Measurements from ENCODE around the gene PRR33.
A peak's percentile ranks its signal among the peaks of the same experiment; 100 is the strongest.

The PRR33 gene

DNA sequence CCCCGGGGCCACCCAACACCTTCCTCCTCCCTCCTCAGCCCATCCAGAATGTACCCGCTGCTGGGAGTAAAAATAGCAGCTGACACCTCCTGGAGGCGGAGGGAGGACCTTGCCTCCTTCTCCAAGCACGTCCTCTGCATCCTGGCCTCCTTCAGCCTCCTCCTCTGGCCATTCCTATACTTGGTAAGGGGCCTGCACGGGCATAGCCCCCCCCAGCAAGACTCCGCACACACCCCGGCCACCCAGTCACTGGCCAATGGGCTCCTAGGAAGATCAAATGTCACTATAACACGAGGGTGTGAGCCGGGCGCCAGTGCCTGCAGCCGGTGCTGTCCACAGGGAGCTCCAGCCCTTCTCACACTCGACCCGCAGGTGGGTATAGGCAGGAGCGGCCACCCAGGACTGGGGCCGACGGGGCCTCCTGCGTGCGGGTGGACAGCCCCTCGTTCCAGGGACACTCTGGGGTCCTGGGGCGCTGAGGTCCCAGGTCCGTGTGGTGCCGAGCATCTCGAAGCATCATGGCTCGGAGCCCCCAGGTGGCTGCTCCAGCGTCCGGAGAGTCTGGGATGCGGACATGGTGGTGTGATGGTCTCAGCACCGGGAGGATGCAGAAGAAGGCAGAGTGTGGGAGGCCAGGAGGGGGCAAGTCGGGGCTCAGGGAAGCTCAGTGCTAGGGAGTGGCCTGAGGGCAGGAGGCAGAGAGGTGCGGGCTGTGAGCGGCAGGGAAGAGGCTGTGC, 27.9 kb upstream of the PRR33 start, which contains the start of gene TNNT3:
TSS of gene TNNT3 (plus strand) at position 313 of the 737 bp plus-strand sequence. CDS start 3,172 bp downstream, outside the sequence.
- TF ChIP-seq, protein P1, sequence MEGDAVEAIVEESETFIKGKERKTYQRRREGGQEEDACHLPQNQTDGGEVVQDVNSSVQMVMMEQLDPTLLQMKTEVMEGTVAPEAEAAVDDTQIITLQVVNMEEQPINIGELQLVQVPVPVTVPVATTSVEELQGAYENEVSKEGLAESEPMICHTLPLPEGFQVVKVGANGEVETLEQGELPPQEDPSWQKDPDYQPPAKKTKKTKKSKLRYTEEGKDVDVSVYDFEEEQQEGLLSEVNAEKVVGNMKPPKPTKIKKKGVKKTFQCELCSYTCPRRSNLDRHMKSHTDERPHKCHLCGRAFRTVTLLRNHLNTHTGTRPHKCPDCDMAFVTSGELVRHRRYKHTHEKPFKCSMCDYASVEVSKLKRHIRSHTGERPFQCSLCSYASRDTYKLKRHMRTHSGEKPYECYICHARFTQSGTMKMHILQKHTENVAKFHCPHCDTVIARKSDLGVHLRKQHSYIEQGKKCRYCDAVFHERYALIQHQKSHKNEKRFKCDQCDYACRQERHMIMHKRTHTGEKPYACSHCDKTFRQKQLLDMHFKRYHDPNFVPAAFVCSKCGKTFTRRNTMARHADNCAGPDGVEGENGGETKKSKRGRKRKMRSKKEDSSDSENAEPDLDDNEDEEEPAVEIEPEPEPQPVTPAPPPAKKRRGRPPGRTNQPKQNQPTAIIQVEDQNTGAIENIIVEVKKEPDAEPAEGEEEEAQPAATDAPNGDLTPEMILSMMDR (IDR thresholded peaks at IDR 0.05; ENCODE audit: control insufficient read depth, insufficient read depth, low read depth, low read length, missing control alignments), result no peak
- no peak for DNase-seq (ENCODE audit: low read depth)
- no peak within 1 kb of the TSS for H3K4me3 ChIP-seq (ENCODE audit: control insufficient read depth, low read depth, low read length)

DNA sequence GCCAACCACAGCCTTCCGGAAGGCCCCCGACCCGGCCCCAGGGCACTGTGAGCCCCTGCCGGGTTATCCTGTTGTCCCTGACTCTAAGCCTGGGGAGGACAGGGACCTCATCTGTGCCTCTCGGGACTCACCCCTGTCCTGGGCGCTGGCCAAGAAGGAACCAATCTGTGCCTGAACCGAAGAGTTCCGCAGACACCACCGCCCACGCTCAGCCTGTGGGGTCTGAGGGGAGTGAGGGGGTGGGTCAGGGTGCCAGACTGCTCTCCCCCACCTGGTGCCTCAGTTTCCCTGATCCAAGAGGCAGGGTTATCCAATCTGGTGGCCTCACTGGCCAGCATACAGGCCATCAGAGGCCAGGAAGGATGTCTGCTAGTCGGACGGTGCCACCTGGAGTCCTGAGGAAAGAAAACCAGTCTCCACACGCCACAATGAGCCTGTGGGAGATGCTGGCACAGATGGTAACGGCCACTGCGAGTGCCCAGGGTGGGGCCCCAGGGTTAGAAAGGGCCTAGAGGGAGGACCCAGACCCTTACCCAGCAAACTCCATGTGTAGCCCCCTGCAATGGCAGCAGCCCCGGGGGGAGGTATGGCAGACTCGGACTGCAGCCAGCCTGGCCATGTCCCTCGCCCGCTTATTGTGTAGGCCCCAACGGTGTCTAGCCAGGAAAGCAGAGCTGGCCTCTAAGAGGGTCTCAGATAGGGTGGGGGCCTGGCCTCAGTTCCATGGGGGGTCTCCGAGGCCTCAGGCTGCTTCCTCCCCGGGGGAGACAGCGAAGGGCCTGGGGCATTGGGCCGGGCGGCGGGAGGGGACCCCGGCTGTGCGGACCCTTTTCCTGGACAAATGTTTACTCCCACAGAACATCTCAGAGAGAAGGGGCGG, 27.0 kb upstream of the PRR33 start:
- DNase-seq (ENCODE audit: low read depth), result no peak

GRCh38 chr11:1917523-1918435, 26.1 kb upstream of the PRR33 start:
- no peak overlapping the region for H3K4me3 ChIP-seq (ENCODE audit: control insufficient read depth, low read depth, low read length)
- TF ChIP-seq, protein P1 (IDR thresholded peaks at IDR 0.05; ENCODE audit: control insufficient read depth, insufficient read depth, low read depth, low read length, missing control alignments), result peak; percentile 39
- DNase-seq (ENCODE audit: low read depth), result no peak

More for the DNA sequence above, 27.0 kb upstream of the PRR33 start:
- H3K4me3 ChIP-seq (ENCODE audit: control insufficient read depth, low read depth, low read length), result no peak overlapping the region
- TF ChIP-seq, protein P1 (IDR thresholded peaks at IDR 0.05; ENCODE audit: control insufficient read depth, insufficient read depth, low read depth, low read length, missing control alignments), result peak; percentile 22

DNA sequence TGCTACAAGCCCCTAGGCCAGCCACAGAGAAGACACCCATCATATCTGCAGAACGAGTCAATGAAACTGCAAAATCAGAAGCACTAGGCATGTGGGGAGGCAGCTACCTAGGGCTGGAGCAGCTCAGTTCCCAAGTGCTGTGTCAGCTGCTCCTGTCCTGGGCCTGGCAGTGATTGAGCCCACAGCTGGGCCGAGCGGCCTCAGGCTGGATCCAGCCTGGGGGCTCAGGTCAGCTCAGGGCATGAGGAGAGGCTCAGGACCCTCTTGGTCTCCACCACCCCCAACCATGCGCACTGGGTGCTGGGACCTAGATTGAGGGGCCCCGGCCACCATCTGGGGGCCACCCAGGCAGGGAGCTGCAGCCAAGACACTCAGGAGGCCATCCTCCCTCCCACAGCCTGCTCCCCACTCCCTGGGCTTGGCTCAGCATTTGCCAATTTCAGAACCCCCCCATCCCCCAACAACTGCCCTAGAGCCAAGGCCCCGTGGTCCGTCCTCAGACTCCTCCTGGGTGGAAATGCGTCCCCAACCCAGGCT, 25.4 kb upstream of the PRR33 start:
- no peak for DNase-seq (ENCODE audit: low read depth)
- TF ChIP-seq, protein P1 (IDR thresholded peaks at IDR 0.05; ENCODE audit: control insufficient read depth, insufficient read depth, low read depth, low read length, missing control alignments), result no peak
- no peak overlapping the region for H3K4me3 ChIP-seq (ENCODE audit: control insufficient read depth, low read depth, low read length)

DNA sequence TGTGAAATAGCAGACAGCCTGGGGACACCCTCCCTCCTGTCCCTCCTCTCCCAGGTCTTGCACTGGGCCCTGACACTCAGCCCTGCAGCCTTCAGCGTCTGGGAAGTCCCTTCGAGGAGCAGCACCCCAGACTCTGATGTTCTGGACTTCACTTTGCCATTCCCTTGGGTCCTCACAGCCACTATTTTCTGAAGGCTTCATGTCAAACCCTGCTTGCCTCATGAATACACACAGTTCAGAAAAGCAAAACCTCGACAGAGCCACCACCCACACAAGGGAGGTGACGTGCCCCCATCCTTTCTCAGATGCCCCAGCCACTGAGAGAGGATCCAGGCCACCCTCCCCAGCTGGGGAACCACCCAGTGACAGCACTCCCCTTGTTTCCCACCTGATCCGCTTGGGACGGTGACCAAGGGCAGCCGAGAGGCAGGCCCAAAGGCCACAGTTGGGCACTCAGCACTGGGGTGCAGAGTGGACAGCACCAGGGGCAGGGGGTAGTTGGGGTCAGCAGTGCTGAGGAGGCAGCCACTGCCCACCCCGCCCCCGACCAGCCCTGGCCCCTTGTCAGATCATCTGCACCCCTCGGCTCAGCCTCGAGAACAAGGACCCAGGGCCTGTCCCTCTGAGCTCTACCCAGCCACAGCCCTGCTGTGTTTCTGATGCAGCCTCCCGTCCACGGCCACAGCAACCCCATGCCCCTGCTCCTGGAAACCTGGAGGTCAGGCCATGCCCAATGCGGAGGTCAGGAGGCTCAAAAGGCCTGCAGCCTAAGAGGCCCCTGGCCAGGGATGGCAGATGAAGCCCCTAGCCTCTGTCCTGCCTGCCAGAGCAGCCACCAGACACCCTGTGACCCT, 24.7 kb upstream of the PRR33 start:
- TF ChIP-seq, protein P1 (IDR thresholded peaks at IDR 0.05; ENCODE audit: control insufficient read depth, insufficient read depth, low read depth, low read length, missing control alignments), result no peak
- H3K4me3 ChIP-seq (ENCODE audit: control insufficient read depth, low read depth, low read length), result no peak overlapping the region
- no peak for DNase-seq (ENCODE audit: low read depth)
